Suprapubic skin (tissue), 4 donors: ENCODE results near the gene CNTN3. TPM values are rescaled to one million over a fixed set of nuclear protein-coding genes. Genes with fewer than 3 reads are reported as not detected.

Experiments used
- DNase-seq, 2 donors: peaks; one replicate each; pipeline ENCODE4 v3.0.0-alpha.2; 2019; ENCODE audit warnings: low spot score in 2 of 2
- H3K27ac ChIP-seq: fragments of 200-600 bp; sonication (generic); one replicate; pipeline ENCODE4 v1.5.1; 2019
- H3K27me3 ChIP-seq: fragments of 200-600 bp; sonication (generic); one replicate; pipeline ENCODE4 v1.5.1; 2019
- H3K36me3 ChIP-seq: fragments of 200-600 bp; sonication (generic); one replicate; pipeline ENCODE4 v1.5.1; 2019
- H3K4me1 ChIP-seq: fragments of 200-600 bp; sonication (generic); one replicate; pipeline ENCODE4 v1.5.1; 2019
- H3K4me3 ChIP-seq: fragments of 200-600 bp; sonication (generic); one replicate; pipeline ENCODE4 v1.5.1; 2019; ENCODE audit warnings: mild to moderate bottlenecking
- H3K9me3 ChIP-seq: fragments of 200-600 bp; sonication (generic); one replicate; pipeline ENCODE4 v1.5.1; 2019
- CTCF ChIP-seq, 2 donors: fragments of 200-600 bp in 1 of 2; fragments of 450-650 bp in 1 of 2; sonication (generic) in 1 of 2; IDR thresholded peaks; one replicate each; pipeline ENCODE4 v1.5.1; 2016 to 2019; ENCODE audit warnings: antibody characterized with exemption in 2 of 2, mild to moderate bottlenecking in 1 of 2, moderate library complexity in 1 of 2
- EP300 ChIP-seq: sonication (generic); formaldehyde crosslinking; IDR thresholded peaks from one replicate; pipeline ENCODE4 v1.6.1; 2017; ENCODE audit warnings: antibody characterized with exemption
- POLR2A ChIP-seq, 2 donors: fragments of 450-650 bp; IDR thresholded peaks; one replicate each; pipeline ENCODE4 v1.6.1; 2017; ENCODE audit warnings: antibody characterized with exemption in 2 of 2, mild to moderate bottlenecking in 2 of 2, moderate library complexity in 2 of 2
- POLR2AphosphoS5 ChIP-seq, 3 donors: sonication (generic); formaldehyde crosslinking; IDR thresholded peaks; one replicate each; pipeline ENCODE4 v1.6.1; 2017; ENCODE audit warnings: antibody characterized with exemption in 3 of 3
- WGBS: methylation state at CpG from one replicate; pipeline ENCODE4 v1.1.5; 2018; 5-methylcytosine and 5-hydroxymethylcytosine counted together
- total RNA-seq, 4 donors: library from RNA; depleted of rRNA; stranded (reverse); fragments of >200 nt; gene quantifications; one replicate each; pipeline ENCODE4 v1.1.0, GENCODE V29; 2016

CNTN3 gene
- total RNA-seq, 4 donors from 2014 or later = 0.38 to 1.4 (median 0.65) TPM

- Histone ChIP-seq H3K36me3 (no peaks in the 10 kb centered on the region), H3K9me3 (no peaks in the 10 kb centered on the region), H3K4me3 (no peak overlapping the region), H3K27ac (no peak overlapping the region), H3K27me3 (no peaks in the 10 kb centered on the region), H3K4me1 (no peaks in the 10 kb centered on the region)
- TF ChIP-seq POLR2AphosphoS5 (IDR thresholded peaks at IDR 0.05) (no peak), CTCF (IDR thresholded peaks at IDR 0.05) (no peak), POLR2A (IDR thresholded peaks at IDR 0.05) (no peak), EP300 (no peak)
- no peak for DNase-seq
- WGBS = 73% methylated on average over 2 of the region's 2 CpGs
Observed at GRCh38 chr3:74602471-74602870, 12.0 kb downstream of the CNTN3 start.

- TF ChIP-seq EP300 (no peak), POLR2A (IDR thresholded peaks at IDR 0.05) (no peak), POLR2AphosphoS5 (IDR thresholded peaks at IDR 0.05) (no peak), CTCF (IDR thresholded peaks at IDR 0.05) (no peak)
- Histone ChIP-seq H3K4me1 (no peaks in the 10 kb centered on the region), H3K27me3 (no peaks in the 10 kb centered on the region), H3K36me3 (no peaks in the 10 kb centered on the region), H3K4me3 (no peak overlapping the region), H3K27ac (no peak overlapping the region), H3K9me3 (no peaks in the 10 kb centered on the region)
- no peak for DNase-seq
- WGBS = 78% methylated on average over 2 of the region's 2 CpGs
Observed at GRCh38 chr3:74601793-74602192, 12.7 kb downstream of the CNTN3 start.

- Histone ChIP-seq H3K4me1 (no peaks in the 10 kb centered on the region), H3K27ac (no peak overlapping the region), H3K36me3 (no peaks in the 10 kb centered on the region), H3K27me3 (no peaks in the 10 kb centered on the region), H3K4me3 (no peak overlapping the region), H3K9me3 (no peaks in the 10 kb centered on the region)
- WGBS = 100% methylated on average over 2 of the region's 2 CpGs
- no peak for DNase-seq
- no peak for TF ChIP-seq POLR2AphosphoS5 (IDR thresholded peaks at IDR 0.05)
- no peak for TF ChIP-seq CTCF (IDR thresholded peaks at IDR 0.05)
- no peak for TF ChIP-seq EP300
- no peak for TF ChIP-seq POLR2A (IDR thresholded peaks at IDR 0.05)
Observed at GRCh38 chr3:74599564-74599963, 14.9 kb downstream of the CNTN3 start.

- WGBS = 92% methylated on average over 3 of the region's 3 CpGs
- Histone ChIP-seq H3K4me3 (no peak overlapping the region), H3K4me1 (no peaks in the 10 kb centered on the region), H3K27ac (no peak overlapping the region), H3K27me3 (no peaks in the 10 kb centered on the region), H3K9me3 (no peaks in the 10 kb centered on the region), H3K36me3 (no peaks in the 10 kb centered on the region)
- no peak for DNase-seq
- no peak for TF ChIP-seq POLR2AphosphoS5 (IDR thresholded peaks at IDR 0.05)
- TF ChIP-seq EP300 = no peak
- TF ChIP-seq CTCF (IDR thresholded peaks at IDR 0.05) = no peak
- no peak for TF ChIP-seq POLR2A (IDR thresholded peaks at IDR 0.05)
Observed at GRCh38 chr3:74593152-74593551, 21.3 kb downstream of the CNTN3 start.

GRCh38 chr3:74592359-74592758 is 22.1 kb downstream of the CNTN3 start:
- Histone ChIP-seq H3K4me3 (no peak overlapping the region), H3K9me3 (no peaks in the 10 kb centered on the region), H3K36me3 (no peaks in the 10 kb centered on the region), H3K27ac (no peak overlapping the region), H3K27me3 (no peaks in the 10 kb centered on the region), H3K4me1 (no peaks in the 10 kb centered on the region)
- no peak for TF ChIP-seq POLR2AphosphoS5 (IDR thresholded peaks at IDR 0.05)
- TF ChIP-seq POLR2A (IDR thresholded peaks at IDR 0.05) = no peak
- no peak for TF ChIP-seq EP300
- TF ChIP-seq CTCF (IDR thresholded peaks at IDR 0.05) = no peak
- DNase-seq = no peak
- 42% methylated on average over 2 of the region's 2 CpGs for whole genome bisulfite sequencing
